Measurements from ENCODE around the gene SEPSECS. TPM values are rescaled to one million over a fixed set of nuclear protein-coding genes. Genes with fewer than 3 reads are reported as not detected.

The SEPSECS gene
- total RNA-seq, 1 donor from 2014 or later = 12.0 TPM

GRCh38 chr4:25144870-25145481 is 15.3 kb downstream of the SEPSECS start:
- Mint-ChIP-seq H3K27ac (ENCODE audit: unreplicated experiment) (no peak overlapping the region), H3K27me3 (ENCODE audit: unreplicated experiment) (no peaks in the 10 kb centered on the region), H3K4me1 (ENCODE audit: unreplicated experiment) (no peaks in the 10 kb centered on the region), H3K4me3 (ENCODE audit: unreplicated experiment) (no peak overlapping the region), H3K36me3 (ENCODE audit: low read depth, unreplicated experiment) (no peaks in the 10 kb centered on the region), H3K9me3 (ENCODE audit: unreplicated experiment) (no peaks in the 10 kb centered on the region)
- DNase-seq (ENCODE audit: low spot score) = no peak
- peak; percentile 67 for TF ChIP-seq CTCF (IDR thresholded peaks at IDR 0.05; ENCODE audit: unreplicated experiment)

DNA sequence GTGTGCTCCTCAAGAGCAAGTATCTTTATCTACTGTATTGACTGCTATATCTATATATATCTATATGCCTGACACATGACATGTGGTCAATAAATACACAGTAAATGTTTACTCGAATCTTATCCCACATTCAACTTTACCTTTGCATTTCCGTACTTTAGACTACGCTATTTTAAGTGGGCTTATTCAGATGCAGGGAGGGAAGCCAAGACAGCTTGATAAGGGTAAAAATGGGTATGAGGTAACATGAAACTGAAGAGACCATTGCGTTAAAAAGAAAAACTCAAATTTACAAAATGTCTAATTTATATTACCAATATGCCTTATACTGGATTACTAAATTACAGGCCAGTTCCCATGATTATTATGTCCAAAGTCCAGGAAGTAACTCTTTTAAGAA is 17.8 kb downstream of the SEPSECS start:
- no peaks in the 10 kb centered on the region for H3K4me1 Mint-ChIP-seq (ENCODE audit: unreplicated experiment)
- TF ChIP-seq CTCF (IDR thresholded peaks at IDR 0.05; ENCODE audit: unreplicated experiment) = no peak
- no peak overlapping the region for H3K27ac Mint-ChIP-seq (ENCODE audit: unreplicated experiment)
- H3K9me3 Mint-ChIP-seq (ENCODE audit: unreplicated experiment) = no peaks in the 10 kb centered on the region
- H3K27me3 Mint-ChIP-seq (ENCODE audit: unreplicated experiment) = no peaks in the 10 kb centered on the region
- DNase-seq (ENCODE audit: low spot score) = no peak
- H3K36me3 Mint-ChIP-seq (ENCODE audit: low read depth, unreplicated experiment) = peaks cover 4% of the 10 kb centered on the region
- H3K4me3 Mint-ChIP-seq (ENCODE audit: unreplicated experiment) = no peak overlapping the region

DNA sequence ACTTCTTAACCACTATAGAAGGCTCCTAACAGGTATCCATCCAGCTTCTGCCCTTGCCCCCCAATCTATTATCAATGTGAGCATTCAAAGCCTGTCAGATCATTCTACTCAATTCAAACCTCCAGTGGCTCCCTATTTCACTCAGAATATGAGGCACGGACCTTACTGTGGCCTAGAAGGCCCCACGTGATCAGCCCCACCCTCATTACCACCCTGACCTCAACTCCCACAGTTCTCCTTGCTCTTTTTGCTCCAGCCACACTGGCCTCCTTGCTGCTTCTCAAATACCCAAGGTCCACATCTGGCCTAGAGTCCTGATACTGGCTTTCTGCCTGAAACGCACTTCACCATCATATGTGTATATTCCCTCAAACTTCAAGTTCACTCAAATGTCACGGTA is 18.7 kb downstream of the SEPSECS start:
- Mint-ChIP-seq H3K4me1 (ENCODE audit: unreplicated experiment) (no peaks in the 10 kb centered on the region), H3K9me3 (ENCODE audit: unreplicated experiment) (no peaks in the 10 kb centered on the region), H3K27me3 (ENCODE audit: unreplicated experiment) (no peaks in the 10 kb centered on the region), H3K4me3 (ENCODE audit: unreplicated experiment) (no peak overlapping the region), H3K36me3 (ENCODE audit: low read depth, unreplicated experiment) (peaks cover 9% of the 10 kb centered on the region), H3K27ac (ENCODE audit: unreplicated experiment) (no peak overlapping the region)
- no peak for TF ChIP-seq CTCF (IDR thresholded peaks at IDR 0.05; ENCODE audit: unreplicated experiment)
- DNase-seq (ENCODE audit: low spot score) = no peak

DNA sequence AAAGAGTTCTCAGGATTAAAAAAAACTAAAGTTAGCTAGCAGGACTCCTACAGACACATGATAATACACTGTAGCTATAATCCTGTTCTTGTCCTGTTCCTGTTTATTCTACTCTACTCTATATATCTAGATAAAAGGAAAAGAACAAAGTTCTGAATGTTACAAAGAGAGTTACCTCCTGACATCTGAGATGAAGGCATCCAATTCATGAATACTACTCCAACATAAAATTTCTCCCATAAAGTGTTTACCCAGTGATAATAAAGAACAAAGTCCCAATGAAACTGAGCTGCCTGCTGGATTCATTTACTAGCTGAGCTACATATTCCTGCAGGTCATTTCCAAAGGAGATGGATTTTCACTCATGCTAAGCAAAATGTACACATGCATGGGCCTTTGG is 27.1 kb downstream of the SEPSECS start:
- Mint-ChIP-seq H3K4me1 (ENCODE audit: unreplicated experiment) (peaks cover 4% of the 10 kb centered on the region), H3K27ac (ENCODE audit: unreplicated experiment) (no peak overlapping the region), H3K27me3 (ENCODE audit: unreplicated experiment) (no peaks in the 10 kb centered on the region), H3K36me3 (ENCODE audit: low read depth, unreplicated experiment) (peaks cover 15% of the 10 kb centered on the region), H3K9me3 (ENCODE audit: unreplicated experiment) (no peaks in the 10 kb centered on the region), H3K4me3 (ENCODE audit: unreplicated experiment) (no peak overlapping the region)
- DNase-seq (ENCODE audit: low spot score) = no peak
- TF ChIP-seq CTCF (IDR thresholded peaks at IDR 0.05; ENCODE audit: unreplicated experiment) = no peak

DNA sequence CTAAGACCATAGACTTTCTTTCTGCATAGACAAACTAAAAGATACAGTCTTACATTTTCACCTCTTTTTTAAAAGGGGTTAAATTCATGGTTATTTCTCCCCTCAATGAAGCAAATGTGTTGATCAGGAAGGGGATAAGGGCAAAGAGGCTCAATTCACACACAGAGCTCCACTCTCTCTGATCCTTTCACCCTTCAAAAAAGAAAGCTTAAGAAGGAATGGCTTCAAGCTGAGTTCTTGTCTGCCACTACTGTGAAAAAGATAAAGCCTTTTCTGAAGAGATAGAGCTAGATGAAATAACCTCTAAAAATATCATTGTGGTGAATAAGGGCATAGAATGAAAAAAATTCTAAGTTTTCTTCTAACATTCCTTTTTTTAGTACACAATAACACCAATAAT is 28.3 kb downstream of the SEPSECS start:
- Mint-ChIP-seq H3K4me3 (ENCODE audit: unreplicated experiment) (no peak overlapping the region), H3K27ac (ENCODE audit: unreplicated experiment) (no peak overlapping the region), H3K27me3 (ENCODE audit: unreplicated experiment) (no peaks in the 10 kb centered on the region), H3K4me1 (ENCODE audit: unreplicated experiment) (peaks cover 4% of the 10 kb centered on the region), H3K9me3 (ENCODE audit: unreplicated experiment) (no peaks in the 10 kb centered on the region), H3K36me3 (ENCODE audit: low read depth, unreplicated experiment) (peaks cover 7% of the 10 kb centered on the region)
- TF ChIP-seq CTCF (IDR thresholded peaks at IDR 0.05; ENCODE audit: unreplicated experiment) = no peak
- DNase-seq (ENCODE audit: low spot score) = no peak
